MM.1S (cell line): ENCODE results near the gene CD248.

ENCODE experiments used
- EZH2phosphoT487 ChIP-seq: fragments of 300-600 bp; sonication (generic); IDR thresholded peaks from 2 replicates; pipeline ENCODE4 v1.6.1; 2018; ENCODE audit warnings: antibody characterized with exemption, low read length
- TF ChIP-seq, protein P1 (sequence below): fragments of 300-600 bp; sonication (generic); IDR thresholded peaks from 2 replicates; pipeline ENCODE4 v1.5.1; 2016; ENCODE audit warnings: antibody characterized with exemption, low read length, mixed read lengths

DNA sequence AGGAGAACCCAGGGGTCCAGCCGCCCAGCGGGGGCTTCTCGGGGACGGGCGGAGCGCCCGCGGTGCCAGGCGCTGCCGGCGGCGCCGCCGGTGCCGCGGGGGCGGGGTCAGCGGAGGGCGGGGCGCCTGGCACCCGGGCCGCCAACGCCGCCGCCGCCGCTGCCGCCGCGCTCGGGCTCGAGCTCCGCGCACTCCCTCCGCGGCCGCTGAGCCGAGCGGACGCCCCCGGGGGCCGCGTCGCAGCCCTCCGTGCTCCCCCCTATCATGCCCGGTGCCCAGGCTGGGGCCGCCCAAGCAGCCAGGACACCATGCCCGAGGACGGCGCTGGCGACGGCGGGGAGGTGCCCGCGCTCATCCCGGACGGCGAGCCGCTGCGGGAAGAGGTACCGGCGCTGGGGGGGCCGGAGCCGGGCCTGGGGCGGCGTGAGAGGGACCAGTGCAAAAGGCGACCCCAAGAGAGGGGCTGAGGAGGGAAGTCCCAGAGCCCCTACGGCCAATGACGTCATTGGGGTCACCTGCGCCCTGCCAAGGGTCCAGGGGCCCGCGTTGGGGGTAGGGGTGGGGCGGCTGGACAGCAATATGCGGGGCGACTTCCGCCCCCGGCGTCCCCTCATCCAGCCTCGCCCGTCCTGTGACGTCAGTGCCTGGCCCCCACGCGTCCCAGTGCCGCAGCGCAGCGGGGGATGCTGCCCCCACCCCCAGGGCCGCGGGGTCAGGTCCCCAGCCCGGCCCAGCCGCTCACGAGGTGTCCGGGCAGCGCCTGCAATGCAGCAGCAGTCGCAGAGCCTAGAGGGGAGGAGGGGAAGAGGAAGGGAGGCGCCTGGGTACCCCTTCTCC is 24.9 kb downstream of the CD248 start, which contains the start of gene TMEM151A:
- TF ChIP-seq EZH2phosphoT487, result no peak
- TF ChIP-seq, protein P1, sequence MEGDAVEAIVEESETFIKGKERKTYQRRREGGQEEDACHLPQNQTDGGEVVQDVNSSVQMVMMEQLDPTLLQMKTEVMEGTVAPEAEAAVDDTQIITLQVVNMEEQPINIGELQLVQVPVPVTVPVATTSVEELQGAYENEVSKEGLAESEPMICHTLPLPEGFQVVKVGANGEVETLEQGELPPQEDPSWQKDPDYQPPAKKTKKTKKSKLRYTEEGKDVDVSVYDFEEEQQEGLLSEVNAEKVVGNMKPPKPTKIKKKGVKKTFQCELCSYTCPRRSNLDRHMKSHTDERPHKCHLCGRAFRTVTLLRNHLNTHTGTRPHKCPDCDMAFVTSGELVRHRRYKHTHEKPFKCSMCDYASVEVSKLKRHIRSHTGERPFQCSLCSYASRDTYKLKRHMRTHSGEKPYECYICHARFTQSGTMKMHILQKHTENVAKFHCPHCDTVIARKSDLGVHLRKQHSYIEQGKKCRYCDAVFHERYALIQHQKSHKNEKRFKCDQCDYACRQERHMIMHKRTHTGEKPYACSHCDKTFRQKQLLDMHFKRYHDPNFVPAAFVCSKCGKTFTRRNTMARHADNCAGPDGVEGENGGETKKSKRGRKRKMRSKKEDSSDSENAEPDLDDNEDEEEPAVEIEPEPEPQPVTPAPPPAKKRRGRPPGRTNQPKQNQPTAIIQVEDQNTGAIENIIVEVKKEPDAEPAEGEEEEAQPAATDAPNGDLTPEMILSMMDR, result no peak
